ENCODE measurements around the gene CHKB.
"Not testable (repeated sequence)": the region's sequence is repeated elsewhere in the genome, so short reads cannot be mapped to it uniquely, and the experiment has no call there.

Gene CHKB

DNA sequence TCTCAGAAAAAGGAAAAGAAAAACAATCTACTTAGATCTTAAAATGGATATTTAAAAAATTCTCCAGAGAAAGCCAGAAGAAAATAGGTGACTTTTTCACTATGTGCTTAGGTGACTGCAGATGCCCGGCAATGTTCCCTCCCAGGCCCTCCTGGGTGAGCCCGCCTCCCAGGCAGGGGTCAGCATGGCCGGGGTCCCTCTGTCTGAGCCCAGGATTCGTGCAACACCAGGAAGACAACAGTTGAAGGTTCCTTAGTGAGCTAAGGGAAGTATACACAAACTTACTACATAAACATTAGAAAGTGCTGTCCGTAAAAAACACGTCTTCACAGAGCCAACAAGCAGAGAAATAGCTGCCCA lies 29.5 kb upstream of the CHKB start:
- no peak for DNase-seq

DNA sequence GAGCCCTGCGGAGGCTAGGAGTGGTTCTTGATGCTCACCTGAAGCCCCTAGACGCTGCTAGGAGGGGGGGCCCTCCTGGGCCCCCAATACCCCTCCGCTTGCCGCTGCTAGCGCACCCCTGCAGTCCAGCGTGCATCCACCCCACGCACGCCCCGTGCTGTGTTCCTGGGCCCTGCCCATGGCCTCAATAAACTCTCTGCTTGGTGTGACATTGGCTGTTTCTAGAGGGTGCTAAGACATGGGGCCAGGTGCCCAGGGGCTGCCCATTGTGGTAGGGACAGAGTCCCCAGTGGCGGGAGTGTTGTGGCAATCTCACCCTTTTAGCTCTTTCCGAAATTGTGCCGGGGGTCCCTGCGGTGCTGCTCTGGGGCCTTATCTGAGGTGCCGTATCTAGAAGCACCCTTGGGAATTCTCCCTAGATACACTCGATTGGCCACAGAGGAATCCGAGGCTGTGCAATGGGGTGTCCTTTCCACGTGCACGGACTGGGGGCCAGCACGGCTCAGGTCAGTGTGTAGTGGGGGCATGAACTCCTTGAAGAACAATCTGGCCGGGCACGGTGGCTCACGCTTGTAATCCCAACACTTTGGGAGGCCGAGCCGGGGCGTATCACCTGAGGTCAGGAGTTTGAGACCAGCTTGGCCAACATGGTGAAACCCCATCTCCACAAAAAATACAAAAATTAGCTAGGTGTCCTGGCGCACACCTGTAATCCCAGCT lies 28.9 kb upstream of the CHKB start:
- DNase-seq: no peak

DNA sequence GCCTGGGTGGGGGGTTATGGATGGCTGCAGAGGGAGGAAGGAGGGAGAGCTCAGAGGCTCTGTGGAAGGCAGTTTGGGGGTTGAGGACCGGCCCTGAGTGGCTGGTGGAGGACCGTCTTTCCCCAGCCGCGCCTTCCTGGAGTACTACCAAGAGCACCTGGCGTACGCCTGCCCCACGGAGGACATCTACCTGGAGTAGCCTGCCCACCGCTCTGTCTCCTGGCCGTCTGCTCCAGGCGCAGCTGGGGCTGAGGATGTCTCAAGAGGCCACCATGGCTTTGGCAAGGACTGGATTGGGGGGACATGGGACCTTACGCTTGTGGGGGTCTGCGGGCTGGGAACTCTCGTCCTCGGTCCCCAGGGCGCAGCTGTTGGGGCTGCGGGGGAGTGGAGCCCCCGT lies 27.9 kb upstream of the CHKB start:
- DNase-seq: no peak

DNA sequence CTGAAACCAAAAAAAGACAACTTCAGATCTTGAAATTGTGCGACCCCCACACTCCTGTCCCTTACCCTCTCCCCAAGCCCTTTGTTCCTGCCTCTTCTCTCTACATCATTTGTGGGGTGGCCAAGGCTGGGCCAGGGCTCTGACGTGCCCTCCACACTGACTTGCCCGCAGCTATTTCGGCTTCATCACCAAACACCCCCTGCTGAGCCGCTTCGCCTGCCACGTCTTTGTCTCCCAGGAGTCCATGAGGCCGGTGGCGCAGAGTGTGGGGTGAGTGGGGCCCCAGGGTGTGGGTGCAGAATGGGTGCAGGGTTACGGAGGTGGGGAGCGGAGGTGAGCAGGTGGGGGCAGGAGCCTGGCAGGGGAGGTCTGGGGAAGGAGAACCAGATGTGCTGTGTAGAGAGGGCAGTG lies 27.4 kb upstream of the CHKB start:
- DNase-seq: no peak

DNA sequence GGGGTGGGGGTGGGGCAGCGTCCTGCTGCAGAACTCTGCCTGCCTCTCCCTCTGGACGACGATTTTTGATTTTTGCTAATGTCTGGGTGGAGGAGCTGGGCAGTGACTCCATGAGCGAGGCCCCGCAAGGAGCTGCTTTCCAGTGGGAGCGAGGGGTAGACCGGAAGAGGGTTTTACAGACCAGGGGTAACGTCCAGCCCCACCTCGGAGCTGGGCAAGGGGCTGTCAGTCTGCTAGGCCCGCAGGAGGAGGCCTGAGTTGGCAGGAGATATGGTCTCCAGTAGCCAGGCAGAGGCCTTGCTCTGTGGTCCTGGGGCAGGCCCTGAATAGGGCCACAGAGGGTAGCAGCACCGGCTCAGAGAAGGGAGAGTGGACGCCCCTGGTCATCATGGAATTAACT lies 26.9 kb upstream of the CHKB start:
- no peak for DNase-seq

DNA sequence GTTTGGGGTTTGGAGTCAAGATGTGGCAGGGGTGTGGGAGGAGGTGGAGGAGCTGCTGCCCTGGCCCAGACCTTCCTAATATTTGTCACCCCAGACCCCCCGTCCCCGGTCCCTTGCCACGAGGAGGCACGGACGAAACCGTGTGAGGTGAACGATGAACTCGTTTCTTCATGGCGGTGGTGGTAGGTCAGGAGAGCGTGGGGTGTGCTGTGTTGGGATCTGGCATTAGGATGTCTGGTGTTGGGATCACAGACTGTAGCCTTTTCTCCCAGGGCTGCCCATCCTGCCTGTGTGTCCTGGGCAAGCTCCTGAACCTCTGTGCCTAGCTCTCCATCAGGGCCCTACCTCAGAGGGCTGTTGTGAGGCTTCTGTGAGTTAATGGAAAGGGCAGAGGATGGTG lies 26.3 kb upstream of the CHKB start:
- no peak for DNase-seq

DNA sequence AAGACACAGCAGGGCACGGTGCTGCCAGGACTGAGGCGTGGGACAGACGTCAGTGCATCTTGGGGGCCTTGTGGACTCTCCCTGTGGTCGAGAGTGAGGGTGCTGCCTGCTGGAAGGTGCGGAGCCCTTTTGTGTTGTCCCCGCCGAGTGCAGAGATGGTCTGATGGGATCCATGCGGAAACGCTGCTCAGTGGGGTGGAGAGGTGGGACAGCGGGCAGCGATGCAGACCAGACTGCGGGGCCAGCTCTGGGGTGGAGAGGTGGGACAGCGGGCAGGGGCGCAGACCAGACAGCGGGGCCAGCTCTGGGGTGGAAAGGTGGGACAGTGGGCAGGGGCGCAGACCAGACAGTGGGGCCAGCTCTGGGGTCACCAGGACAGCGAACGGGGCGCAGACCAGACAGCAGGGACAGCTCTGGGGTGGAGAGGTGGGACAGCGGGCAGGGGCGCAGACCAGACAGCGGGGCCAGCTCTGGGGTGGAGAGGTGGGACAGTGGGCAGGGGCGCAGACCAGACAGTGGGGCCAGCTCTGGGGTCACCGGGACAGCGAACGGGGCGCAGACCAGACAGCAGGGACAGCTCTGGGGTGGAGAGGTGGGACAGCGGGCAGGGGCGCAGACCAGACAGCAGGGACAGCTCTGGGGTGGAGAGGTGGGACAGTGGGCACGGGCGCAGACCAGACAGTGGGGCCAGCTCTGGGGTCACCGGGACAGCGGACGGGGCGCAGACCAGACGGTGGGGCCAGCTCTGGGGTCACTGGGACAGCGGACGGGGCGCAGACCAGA lies 25.6 kb upstream of the CHKB start:
- DNase-seq: not testable (repeated sequence)

DNA sequence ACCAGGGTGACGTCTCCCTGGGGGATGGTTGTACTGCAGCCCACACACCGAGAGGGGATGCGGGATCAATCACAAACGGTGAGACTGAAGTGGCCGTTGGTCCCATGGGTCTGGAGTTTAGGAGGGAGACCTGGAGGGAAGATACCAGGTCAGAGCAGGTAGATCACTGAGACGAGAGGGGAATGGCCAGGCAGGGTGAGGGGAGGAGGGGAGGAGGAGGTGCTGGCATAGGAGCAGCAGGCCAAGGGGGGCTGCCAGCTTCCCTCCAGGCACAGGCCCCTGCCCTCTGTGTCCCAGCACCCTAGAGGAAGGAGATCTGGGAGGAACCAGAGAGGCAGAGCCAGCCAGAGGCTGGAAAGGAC lies 25.0 kb upstream of the CHKB start:
- no peak for DNase-seq

DNA sequence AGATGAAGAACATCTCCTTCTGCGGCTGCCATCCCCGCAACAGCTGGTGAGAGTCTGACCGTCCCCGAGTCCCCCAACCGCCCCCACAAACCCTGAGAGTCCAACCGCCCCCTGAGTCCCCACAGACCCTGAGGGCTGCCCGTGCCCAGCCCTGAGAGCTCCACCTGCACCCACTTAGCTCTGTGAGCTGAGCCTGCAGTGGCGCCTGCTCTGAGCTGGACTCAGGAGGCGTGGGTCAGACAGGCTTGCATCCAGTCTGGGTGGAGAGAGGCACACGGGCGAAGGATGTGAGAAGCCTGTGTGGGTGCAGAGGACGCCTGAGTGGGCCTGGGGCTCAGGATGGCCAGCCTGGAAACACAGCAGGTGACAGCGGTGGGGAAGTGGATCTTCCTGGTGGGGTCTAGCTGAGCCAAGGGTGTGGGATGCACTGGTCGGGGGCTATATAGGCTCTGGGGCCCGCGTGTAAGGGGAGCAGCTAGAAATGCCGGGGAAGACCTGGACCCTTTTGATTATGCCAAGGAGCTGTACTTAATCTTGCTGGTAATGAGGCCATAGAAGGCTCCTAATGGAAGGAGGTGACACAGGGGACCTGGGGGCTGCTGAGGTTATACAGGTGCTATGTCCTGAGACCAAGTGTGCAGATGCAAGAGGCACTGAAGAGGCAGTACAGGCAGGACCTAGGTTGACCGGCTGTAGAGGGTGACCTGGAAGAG lies 24.5 kb upstream of the CHKB start:
- no peak for DNase-seq

DNA sequence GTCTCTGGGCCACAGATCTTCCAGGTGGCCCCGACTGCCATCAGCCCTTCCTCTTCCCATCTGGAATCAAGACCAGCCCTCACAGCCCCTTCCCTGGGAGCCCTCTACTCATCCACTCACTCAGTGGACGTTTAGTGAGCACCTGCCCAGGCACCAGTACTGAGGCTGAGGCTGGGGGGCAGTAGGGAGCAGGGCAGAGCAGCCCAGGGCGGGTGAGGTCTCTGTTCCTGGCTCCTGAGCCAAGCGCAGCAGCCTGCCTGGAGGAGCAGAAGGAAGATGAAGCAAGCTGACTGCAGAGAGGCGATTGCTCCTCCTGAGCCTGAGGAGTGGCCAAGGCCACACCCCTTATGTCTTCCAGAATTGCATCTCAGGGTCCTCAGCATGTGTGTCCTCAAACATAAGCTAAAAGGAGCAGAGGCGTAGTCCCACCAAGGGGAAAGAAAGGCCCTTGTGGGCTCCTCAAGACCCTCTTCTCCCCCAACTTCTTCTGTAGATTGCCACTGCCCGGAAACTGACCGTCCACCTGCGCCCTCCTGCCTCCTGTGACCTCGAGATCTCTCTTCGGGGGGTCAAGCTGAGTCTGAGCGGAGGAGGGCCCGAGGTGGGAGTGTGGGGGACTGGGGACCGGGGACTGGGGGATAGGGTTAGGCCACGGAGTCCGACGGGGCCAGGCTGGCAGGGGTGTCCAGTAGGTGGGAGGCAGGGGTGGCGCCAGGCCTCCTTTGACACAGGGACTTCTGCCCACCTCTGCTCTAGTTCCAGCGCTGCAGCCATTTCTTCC lies 23.7 kb upstream of the CHKB start:
- DNase-seq: no peak

DNA sequence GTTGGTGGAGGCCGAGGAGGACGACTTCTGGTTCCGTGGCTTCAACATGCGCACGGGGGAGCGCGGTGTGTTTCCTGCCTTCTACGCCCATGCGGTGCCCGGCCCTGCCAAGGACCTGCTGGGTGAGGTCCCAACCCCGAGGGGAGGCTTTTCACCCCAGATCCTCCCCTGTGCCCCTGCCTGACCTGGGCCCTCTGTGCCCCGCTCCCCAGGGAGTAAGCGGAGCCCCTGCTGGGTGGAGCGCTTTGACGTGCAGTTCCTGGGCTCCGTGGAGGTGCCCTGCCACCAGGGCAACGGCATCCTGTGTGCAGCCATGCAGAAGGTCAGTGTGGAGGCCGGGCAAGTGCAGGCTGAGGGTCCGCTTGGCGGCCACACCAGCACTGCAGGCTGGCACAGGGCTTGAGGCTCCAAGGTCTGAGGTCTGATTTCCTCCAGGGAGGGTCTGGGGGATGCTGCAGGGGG lies 23.0 kb upstream of the CHKB start:
- no peak for DNase-seq

DNA sequence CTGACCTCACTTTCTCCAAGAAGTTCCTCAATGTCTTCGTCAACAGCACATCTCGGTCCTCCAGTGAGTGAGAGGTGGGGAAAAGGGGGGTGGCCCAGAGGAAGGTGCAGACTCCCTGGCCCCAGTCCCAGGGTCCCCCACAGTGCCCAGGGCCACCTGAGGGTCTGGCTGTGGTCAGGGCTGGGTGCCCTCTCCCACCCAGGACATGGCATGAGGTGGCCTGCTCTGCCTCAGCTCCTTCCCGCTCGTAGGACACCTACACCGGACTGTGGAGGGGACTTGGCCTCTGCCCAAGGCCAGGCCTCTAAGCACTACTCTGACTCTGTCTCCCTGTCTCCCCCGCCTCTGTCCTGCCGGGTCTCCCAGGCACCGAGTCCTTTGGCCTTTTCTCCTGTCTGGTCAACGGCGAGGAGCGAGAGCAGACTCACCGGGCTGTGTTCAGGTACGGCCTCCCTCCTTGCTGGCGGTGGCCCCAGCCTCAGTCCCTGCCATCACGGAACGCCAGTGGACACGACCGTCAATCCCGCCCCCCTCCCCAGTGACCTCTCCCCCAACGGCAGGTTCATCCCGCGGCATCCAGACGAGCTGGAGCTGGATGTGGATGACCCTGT lies 22.5 kb upstream of the CHKB start:
- DNase-seq: no peak

DNA sequence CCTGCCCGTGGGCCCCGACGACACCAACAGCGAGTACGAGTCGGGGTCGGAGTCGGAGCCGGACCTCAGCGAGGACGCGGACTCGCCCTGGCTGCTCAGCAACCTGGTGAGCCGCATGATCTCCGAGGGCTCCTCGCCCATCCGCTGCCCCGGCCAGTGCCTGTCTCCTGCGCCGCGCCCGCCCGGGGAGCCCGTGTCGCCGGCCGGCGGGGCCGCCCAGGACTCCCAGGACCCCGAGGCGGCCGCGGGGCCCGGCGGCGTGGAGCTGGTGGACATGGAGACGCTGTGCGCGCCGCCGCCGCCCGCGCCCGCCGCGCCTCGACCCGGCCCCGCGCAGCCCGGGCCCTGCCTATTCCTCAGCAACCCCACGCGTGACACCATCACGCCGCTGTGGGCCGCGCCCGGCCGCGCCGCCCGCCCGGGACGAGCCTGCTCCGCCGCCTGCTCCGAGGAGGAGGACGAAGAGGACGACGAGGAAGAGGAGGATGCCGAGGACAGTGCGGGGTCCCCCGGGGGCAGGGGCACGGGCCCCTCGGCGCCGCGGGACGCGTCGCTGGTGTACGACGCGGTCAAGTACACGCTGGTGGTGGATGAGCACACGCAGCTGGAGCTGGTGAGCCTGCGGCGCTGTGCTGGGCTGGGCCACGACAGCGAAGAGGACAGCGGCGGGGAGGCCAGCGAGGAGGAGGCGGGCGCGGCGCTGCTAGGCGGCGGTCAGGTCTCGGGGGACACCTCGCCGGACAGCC lies 21.8 kb upstream of the CHKB start:
- no peak for DNase-seq

DNA sequence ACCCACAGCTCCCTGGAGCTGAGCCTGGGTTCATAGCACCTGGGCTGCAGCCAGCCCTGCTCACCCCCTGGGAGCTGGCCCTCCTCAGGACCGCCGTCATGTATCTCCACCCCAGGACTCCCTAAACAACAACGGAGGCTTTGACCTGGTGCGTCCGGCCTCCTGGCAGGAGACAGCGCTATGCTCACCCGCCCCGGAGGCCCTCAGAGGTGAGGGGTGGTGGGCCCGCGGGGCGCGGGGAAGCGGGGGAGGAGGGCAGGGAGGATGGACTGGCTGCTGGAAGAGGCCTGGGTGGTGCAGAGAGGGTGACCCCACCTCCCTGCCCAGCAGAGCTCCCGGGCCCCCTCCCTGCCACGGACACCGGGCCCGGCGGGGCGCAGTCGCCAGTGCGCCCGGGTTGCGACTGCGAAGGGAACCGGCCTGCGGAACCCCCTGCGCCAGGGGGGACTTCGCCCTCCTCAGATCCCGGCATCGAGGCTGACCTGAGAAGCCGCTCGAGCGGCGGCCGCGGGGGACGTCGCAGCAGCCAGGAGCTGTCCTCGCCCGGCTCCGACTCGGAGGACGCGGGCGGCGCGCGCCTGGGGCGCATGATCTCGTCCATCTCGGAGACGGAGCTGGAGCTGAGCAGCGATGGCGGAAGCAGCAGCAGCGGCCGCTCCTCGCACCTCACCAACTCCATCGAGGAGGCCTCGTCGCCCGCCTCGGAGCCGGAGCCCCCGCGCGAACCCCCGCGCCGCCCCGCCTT lies 21.0 kb upstream of the CHKB start:
- no peak for DNase-seq

DNA sequence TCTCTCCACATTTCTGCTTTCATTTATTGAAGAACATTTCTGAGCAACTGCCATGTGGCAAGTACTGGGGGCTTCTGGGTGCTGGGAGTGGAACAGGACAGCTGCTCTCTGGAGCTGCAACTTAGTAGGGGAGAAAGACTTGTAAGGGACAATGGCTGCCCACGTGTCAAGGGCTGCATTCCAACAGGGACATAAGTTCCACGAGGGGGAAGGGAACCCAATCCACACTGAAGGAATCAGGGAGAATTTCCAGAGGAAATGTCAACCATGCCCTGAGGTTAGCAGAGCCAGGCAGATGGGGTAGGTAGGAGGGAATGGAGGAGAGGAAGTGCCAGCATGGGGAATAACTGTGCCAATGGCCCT lies 19.7 kb upstream of the CHKB start:
- DNase-seq: no peak

DNA sequence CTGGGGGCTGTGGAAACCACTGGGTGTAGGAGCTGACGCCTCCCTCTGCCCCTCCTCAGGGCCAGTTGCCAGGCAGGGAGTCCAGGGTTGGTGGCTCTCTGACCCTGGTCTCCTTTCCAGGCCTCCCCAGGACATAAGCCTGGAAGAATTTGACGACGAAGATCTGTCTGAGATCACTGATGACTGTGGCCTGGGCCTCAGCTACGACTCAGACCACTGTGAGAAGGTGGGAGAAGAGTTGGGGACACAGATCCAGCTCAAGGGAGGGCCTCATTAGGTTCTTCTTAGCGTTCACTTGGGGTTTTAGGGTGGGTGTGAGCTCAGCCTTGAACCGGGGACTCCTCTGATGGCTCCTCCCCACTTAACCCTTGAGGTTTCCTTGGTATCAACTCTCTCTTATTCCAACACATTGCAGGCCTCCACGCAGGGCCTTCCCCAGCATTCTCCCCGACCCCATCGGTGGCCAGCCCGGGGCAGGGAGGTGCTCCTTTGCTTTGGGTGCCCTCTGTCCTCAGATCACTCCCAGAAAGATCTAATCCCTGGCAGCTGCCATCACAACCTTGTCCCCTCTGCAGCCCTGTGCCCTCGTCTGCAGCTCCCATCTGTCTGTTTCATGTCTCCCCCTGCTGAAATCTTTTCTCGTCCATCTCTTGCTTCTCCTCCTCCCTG lies 19.2 kb upstream of the CHKB start:
- DNase-seq: no peak

DNA sequence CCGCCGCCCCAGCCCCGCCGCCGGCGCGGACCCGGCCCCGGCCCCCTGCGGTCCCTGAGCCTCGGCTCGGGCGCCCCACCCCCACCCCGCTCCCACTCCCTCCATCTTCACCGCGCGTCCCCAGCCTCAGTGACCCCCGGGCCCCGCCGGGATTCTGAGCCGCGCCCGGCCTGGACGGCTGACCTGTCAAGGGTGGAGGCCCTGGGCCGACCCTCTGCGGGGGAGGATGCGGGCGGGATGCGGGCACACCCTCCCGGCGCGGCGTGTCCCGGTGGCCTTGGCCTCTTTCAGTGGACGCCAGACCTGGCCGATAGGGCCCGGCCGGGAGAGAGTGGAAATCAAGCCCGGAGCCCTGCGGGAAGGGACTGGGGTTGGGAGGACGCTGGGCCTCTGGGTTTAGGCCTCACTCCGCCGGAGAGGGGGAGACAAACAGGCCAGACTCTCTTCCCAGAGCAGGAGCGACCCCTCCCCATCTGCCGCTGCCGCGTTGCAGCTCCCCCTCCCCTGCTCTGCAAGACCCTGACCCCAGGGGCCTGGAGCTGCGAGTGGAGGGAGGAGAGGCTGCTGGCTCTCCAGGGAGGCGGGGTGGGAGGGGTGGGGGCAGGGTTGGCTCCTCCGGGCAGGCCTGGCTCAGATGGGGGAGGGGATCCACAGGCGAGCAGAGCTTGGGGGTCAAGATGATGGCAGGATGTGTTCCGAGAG lies 18.5 kb upstream of the CHKB start:
- DNase-seq: no peak

DNA sequence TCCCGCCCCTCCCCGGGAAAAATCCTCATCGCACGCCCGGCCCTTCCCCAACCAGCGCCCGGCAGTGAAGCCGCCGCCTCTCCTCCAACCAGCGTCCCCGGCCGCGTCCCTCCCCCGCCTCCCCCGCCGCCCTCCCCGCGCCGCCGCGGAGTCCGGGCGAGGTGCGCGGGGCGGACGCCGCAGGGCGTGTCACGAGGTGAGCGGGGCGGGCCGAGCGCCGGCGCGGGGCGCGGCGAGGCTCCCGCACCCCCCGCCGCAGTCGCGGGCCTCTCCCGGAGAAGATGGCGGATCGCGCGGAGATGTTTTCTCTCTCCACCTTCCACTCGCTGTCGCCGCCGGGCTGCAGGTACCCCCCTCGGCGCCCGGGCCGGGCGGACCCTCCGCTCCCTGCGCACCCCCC lies 17.9 kb upstream of the CHKB start, which contains the start of gene MAPK8IP2:
Gene MAPK8IP2 (plus strand): TSS at position 256 of the 400 bp plus-strand sequence. CDS start 26 bp downstream, at position 282.
- no peak for DNase-seq

DNA sequence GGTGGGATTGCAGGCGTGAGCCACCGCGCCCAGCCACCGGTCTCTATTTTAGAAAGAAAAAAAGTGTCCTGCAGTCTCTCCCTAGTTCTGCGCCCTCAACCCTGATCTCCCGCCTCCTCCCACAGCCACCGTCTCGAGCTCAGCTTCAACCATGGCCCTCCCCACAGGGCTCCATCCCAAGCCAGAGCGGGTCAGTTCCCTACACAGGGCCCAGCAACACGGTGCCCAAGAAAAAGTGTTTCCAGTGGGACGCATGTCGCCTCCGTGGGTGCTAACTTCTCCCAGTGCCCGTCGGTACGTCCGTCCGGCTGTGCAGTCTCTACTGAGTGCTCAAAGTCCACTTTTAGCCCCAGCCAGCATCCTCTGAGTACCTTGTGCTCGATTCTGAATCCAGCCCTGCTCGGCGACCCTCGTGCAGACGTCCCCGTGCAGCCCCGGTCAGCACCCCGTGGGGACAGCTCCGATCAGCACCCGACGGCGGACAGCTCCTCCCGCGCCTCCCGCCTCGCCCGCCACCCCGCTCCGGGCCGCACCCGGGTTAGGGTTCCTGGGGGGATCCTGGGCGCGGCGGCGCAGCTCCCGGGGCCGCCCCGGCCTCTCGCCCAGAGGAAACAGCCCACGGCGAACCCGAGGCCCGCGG lies 17.3 kb upstream of the CHKB start:
- DNase-seq: peak; percentile 45

Measured in CD4-positive, alpha-beta T cell treated with Interferon gamma for 1 hour (primary cell).